Smooth muscle cell of the brain vasculature (primary cell): Measurements from ENCODE around the gene TFF1.

ENCODE experiments used
- DNase-seq: peaks from one replicate; pipeline ENCODE4 v3.0.0-alpha.2; 2012; ENCODE audit warnings: low read depth, low spot score

TFF1 gene

GRCh38 chr21:42382915-42383314 is 16.6 kb upstream of the TFF1 start:
- DNase-seq: no peak

- no peak for DNase-seq
Measured at GRCh38 chr21:42381347-42381984, 15.1 kb upstream of the TFF1 start.

GRCh38 chr21:42379426-42380215 is 13.3 kb upstream of the TFF1 start:
- no peak for DNase-seq

- no peak for DNase-seq
Measured at GRCh38 chr21:42378418-42378817, 12.1 kb upstream of the TFF1 start.

- no peak for DNase-seq
Measured at GRCh38 chr21:42377951-42378340, 11.6 kb upstream of the TFF1 start.

- DNase-seq: no peak
Measured at GRCh38 chr21:42377211-42377950, 11.0 kb upstream of the TFF1 start.

GRCh38 chr21:42376338-42376982 is 10.1 kb upstream of the TFF1 start:
- no peak for DNase-seq

- DNase-seq: no peak
Measured at GRCh38 chr21:42375966-42376337, 9.6 kb upstream of the TFF1 start.

GRCh38 chr21:42375506-42375905 is 9.2 kb upstream of the TFF1 start:
- no peak for DNase-seq

GRCh38 chr21:42374864-42375499 is 8.6 kb upstream of the TFF1 start:
- DNase-seq: no peak

GRCh38 chr21:42374457-42374856 is 8.1 kb upstream of the TFF1 start:
- no peak for DNase-seq

GRCh38 chr21:42373908-42374455 is 7.6 kb upstream of the TFF1 start:
- no peak for DNase-seq

- DNase-seq: no peak
Measured at GRCh38 chr21:42373196-42373907, 7.0 kb upstream of the TFF1 start.

GRCh38 chr21:42370894-42371654 is 4.7 kb upstream of the TFF1 start:
- DNase-seq: no peak

- DNase-seq: no peak
Measured at GRCh38 chr21:42369821-42370220, 3.5 kb upstream of the TFF1 start.

GRCh38 chr21:42367367-42368165 is 1.2 kb upstream of the TFF1 start:
- no peak for DNase-seq

GRCh38 chr21:42365770-42366169 is 565 bp downstream of the TFF1 start:
- no peak for DNase-seq

- no peak for DNase-seq
Measured at GRCh38 chr21:42364304-42364865, 1.9 kb downstream of the TFF1 start.

GRCh38 chr21:42363312-42363711 is 3.0 kb downstream of the TFF1 start:
- DNase-seq: no peak
